Raji (cell line): ENCODE measurements around the gene ZNF835.

Experiments
- POLR2A ChIP-seq: IDR thresholded peaks from 2 replicates; pipeline ENCODE4 v1.6.1; 2011; ENCODE audit warnings: low read depth, low read length, control low read depth; ENCODE audit not compliant: insufficient read depth

The ZNF835 gene

GRCh38 chr19:56668676-56669075, 2.9 kb downstream of the ZNF835 start:
- no peak for TF ChIP-seq POLR2A

- TF ChIP-seq POLR2A, result no peak
Observed at GRCh38 chr19:56667311-56667870, 4.2 kb downstream of the ZNF835 start.

GRCh38 chr19:56664511-56664910, 7.0 kb downstream of the ZNF835 start:
- no peak for TF ChIP-seq POLR2A

GRCh38 chr19:56663931-56664500, 7.5 kb downstream of the ZNF835 start:
- no peak for TF ChIP-seq POLR2A

- TF ChIP-seq POLR2A, result no peak
Observed at GRCh38 chr19:56661248-56661647, 10.3 kb downstream of the ZNF835 start.

- no peak for TF ChIP-seq POLR2A
Observed at GRCh38 chr19:56660381-56661107, 11.0 kb downstream of the ZNF835 start.

- TF ChIP-seq POLR2A, result no peak
Observed at GRCh38 chr19:56654151-56654550, 17.4 kb downstream of the ZNF835 start.

- TF ChIP-seq POLR2A, result no peak
Observed at GRCh38 chr19:56643460-56643955, 28.0 kb downstream of the ZNF835 start.

- no peak for TF ChIP-seq POLR2A
Observed at GRCh38 chr19:56642711-56643459, 28.7 kb downstream of the ZNF835 start, which contains the start of gene SMIM17. SMIM17 (plus strand) TSS chr19:56643159; CDS start chr19:56645668, 2,509 bp downstream.

GRCh38 chr19:56639217-56639616, 32.3 kb downstream of the ZNF835 start:
- TF ChIP-seq POLR2A, result no peak

- no peak for TF ChIP-seq POLR2A
Observed at GRCh38 chr19:56637976-56638555, 33.5 kb downstream of the ZNF835 start.

- no peak for TF ChIP-seq POLR2A
Observed at GRCh38 chr19:56633021-56633420, 38.5 kb downstream of the ZNF835 start.

- TF ChIP-seq POLR2A, result no peak
Observed at GRCh38 chr19:56625708-56626107, 45.8 kb downstream of the ZNF835 start.

- TF ChIP-seq POLR2A, result no peak
Observed at GRCh38 chr19:56623006-56623405, 48.6 kb downstream of the ZNF835 start.

- TF ChIP-seq POLR2A, result no peak
Observed at GRCh38 chr19:56622374-56622773, 49.2 kb downstream of the ZNF835 start.

GRCh38 chr19:56619121-56619520, 52.4 kb downstream of the ZNF835 start:
- no peak for TF ChIP-seq POLR2A

- no peak for TF ChIP-seq POLR2A
Observed at GRCh38 chr19:56617531-56617930, 54.0 kb downstream of the ZNF835 start.
